ENCODE data around the gene STARD8. TPM values are rescaled to one million over a fixed set of nuclear protein-coding genes. Genes with fewer than 3 reads are reported as not detected.

The STARD8 gene
- total RNA-seq, 4 donors from 2014 or later = 14.2 to 40.2 (median 24.2) TPM

DNA sequence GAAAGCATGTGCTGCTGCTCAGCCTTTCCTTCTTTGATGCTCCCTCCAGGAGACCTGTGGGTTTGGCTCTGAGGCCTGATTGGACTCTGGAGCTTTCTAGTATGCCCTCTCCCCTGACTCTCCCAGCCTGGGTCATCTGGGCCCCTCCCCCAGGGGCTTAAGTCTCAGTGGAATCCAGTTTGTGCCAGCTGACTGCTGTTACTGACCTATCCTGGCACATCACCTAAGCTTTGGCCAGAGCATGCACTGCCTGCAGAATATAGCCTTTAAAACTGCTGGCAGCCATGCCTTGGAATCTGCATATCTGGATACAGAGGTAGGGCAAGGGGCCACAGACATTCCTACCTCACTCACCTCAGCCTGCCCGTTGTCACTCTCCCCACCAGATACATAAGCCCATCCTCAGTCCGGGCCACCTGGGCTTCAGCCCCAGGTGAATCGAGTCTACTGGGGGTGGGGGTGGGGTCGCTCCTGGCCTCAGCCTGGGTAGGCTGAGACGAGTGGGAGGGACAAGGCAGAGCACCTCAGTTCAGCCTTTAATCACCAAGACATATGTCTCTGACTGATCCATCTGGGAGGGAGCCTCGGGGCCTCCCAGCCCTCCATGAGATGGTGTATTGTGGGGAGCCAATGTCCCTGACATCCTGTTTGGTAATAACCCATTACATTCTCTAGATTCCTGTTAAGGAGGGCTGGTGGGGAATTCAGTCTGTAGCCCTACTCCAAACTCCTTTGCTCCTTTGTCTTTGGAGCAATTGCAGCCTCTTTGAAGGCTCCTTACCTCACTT is 61.2 kb downstream of the STARD8 start:
- ATAC-seq (ENCODE audit: low FRiP score) (no peak), DNase-seq (ENCODE audit: low spot score) (no peak)
- TF ChIP-seq, protein P1, sequence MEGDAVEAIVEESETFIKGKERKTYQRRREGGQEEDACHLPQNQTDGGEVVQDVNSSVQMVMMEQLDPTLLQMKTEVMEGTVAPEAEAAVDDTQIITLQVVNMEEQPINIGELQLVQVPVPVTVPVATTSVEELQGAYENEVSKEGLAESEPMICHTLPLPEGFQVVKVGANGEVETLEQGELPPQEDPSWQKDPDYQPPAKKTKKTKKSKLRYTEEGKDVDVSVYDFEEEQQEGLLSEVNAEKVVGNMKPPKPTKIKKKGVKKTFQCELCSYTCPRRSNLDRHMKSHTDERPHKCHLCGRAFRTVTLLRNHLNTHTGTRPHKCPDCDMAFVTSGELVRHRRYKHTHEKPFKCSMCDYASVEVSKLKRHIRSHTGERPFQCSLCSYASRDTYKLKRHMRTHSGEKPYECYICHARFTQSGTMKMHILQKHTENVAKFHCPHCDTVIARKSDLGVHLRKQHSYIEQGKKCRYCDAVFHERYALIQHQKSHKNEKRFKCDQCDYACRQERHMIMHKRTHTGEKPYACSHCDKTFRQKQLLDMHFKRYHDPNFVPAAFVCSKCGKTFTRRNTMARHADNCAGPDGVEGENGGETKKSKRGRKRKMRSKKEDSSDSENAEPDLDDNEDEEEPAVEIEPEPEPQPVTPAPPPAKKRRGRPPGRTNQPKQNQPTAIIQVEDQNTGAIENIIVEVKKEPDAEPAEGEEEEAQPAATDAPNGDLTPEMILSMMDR (IDR thresholded peaks at IDR 0.05) = no peak

DNA sequence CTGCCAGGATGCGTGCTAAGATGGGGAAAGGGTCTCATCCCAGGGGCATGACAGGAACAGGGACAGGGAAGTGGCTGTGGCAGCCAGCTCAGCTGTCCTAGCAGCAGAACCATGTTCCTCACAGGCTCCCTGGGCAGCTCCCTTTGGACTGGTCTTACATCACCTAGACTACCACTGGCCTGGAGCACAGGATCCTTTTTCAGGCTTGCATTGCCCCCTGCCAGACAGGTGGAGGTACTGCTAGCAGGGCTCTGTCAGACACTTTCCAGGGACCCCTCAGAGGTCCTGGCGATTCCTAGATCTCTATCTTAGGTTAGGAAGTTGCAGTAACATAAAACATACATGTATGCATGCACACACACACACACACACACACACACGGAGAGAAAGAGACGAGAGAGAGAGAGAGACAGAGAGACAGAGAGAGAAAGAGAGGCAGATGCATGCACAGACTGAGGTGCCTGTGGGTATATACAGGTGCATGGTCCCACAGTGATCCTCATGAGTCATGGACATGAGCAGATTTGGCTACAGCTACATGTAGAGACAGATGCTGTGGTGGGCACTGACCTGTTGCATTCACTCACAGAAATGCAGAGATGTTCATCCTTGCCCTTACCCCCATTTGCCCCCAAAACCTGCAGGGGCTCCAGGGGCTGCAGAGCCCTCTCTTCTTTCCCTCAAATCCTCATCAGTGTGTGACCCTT is 63.6 kb downstream of the STARD8 start:
- DNase-seq (ENCODE audit: low spot score) (no peak), ATAC-seq (ENCODE audit: low FRiP score) (no peak)
- TF ChIP-seq, protein P1 (IDR thresholded peaks at IDR 0.05) = no peak

DNA sequence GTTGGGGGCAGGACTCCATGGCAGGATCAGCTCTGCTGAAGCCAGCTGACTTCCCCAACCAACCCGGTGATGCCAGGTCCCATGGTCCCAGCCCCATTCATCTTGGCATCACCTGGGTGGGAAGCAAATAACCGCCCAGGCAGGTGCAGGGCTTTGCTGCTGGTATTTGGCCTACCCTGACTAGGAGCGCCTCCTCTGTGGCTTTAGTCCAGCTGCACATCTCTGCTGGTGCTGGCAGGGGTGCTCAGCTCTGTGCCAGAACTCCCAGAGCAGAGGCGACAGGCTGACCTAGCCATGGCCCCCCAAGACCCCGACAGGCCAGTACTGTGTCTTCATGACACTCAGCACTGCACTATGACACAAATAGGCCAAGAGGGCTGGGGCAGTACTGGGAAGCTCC is 64.4 kb downstream of the STARD8 start:
- DNase-seq (ENCODE audit: low spot score) (no peak), ATAC-seq (ENCODE audit: low FRiP score) (no peak)
- TF ChIP-seq, protein P1 (IDR thresholded peaks at IDR 0.05) = no peak

DNA sequence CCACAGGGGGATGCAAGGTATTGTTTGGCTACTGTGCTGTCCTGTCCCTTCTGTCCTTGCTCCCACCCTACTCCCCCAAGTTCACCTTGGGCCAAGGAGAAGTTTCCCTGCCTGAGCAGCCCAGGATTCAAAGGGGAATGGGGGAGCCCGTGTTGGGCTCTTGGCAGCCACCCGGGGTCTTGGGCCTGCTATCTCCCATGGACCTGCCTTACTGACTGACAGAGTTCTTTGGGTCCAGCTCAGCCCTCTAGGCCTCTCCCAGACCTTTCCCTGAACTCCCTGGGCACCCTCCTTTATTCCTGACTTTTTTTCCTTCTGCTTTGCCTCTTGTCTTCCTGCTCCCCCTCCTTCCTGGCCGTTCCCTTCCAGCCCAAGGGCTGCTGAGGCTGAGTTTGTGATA is 67.4 kb downstream of the STARD8 start:
- ATAC-seq (ENCODE audit: low FRiP score) (no peak), DNase-seq (ENCODE audit: low spot score) (no peak)
- TF ChIP-seq, protein P1 (IDR thresholded peaks at IDR 0.05) = no peak

DNA sequence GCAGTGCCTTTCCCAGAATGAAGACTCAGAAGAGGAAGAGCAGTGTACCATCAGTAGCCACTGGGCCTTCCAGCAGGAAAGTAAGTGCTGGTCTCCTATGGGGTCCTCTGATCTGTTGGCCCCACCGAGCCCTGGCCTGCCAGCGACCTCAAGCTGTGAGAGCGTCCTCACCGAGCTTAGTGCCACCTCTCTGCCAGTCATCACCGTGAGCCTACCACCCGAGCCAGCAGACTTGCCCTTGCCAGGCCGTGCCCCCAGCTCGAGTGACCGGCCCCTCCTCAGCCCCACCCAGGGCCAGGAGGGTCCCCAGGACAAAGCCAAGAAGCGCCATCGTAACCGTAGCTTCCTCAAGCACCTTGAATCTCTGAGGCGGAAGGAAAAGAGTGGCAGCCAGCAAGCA is 69.7 kb downstream of the STARD8 start:
- TF ChIP-seq, protein P1 (IDR thresholded peaks at IDR 0.05) = no peak
- ATAC-seq (ENCODE audit: low FRiP score) = no peak
- no peak for DNase-seq (ENCODE audit: low spot score)

DNA sequence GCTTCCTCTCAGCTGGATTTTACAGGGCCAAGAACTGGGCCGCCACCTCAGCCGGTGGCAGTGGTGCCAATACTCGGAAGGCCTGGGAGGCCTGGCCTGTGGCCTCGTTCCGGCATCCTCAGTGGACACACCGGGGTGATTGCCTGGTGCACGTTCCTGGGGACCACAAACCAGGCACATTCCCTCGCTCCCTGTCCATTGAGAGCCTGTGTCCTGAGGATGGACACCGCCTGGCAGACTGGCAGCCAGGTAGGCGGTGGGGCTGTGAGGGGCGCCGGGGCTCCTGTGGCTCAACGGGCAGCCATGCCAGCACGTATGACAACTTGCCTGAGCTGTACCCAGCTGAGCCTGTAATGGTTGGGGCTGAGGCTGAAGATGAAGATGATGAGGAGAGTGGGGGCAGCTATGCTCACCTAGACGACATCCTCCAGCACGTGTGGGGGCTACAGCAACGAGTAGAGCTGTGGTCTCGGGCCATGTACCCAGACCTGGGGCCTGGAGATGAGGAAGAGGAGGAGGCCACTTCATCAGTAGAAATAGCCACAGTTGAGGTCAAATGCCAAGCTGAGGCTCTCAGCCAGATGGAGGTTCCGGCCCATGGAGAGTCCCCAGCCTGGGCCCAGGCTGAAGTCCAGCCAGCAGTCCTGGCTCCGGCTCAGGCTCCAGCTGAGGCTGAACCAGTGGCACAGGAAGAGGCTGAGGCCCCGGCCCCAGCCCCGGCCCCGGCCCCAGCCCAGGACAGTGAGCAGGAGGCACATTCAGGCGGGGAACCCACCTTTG is 70.4 kb downstream of the STARD8 start:
- no peak for DNase-seq (ENCODE audit: low spot score)
- no peak for ATAC-seq (ENCODE audit: low FRiP score)
- TF ChIP-seq, protein P1 (IDR thresholded peaks at IDR 0.05) = no peak

All from omental fat pad (tissue), 4 donors.